Sigmoid colon (tissue), 4 donors: Measurements from ENCODE around the gene ALKBH6.

Source experiments
- EP300 ChIP-seq, 4 donors: sonication (generic); formaldehyde crosslinking; IDR thresholded peaks; one replicate each; pipeline ENCODE4 v1.6.1; 2017; ENCODE audit warnings: antibody characterized with exemption in 4 of 4
- POLR2A ChIP-seq, 2 donors: fragments of 450-650 bp; IDR thresholded peaks; one replicate each; pipeline ENCODE4 v1.6.1; 2016; ENCODE audit warnings: antibody characterized with exemption in 2 of 2, mild to moderate bottlenecking in 2 of 2, moderate library complexity in 2 of 2

- TF ChIP-seq EP300 (IDR thresholded peaks at IDR 0.05) (no peak), POLR2A (IDR thresholded peaks at IDR 0.05) (no peak)
Observed at GRCh38 chr19:35990156-35990555, 23.9 kb downstream of the ALKBH6 start.
